Measurements from ENCODE around the gene PDIA4.
"Not testable (repeated sequence)": the region's sequence is repeated elsewhere in the genome, so short reads cannot be mapped to it uniquely, and the experiment has no call there.

PDIA4 gene

DNA sequence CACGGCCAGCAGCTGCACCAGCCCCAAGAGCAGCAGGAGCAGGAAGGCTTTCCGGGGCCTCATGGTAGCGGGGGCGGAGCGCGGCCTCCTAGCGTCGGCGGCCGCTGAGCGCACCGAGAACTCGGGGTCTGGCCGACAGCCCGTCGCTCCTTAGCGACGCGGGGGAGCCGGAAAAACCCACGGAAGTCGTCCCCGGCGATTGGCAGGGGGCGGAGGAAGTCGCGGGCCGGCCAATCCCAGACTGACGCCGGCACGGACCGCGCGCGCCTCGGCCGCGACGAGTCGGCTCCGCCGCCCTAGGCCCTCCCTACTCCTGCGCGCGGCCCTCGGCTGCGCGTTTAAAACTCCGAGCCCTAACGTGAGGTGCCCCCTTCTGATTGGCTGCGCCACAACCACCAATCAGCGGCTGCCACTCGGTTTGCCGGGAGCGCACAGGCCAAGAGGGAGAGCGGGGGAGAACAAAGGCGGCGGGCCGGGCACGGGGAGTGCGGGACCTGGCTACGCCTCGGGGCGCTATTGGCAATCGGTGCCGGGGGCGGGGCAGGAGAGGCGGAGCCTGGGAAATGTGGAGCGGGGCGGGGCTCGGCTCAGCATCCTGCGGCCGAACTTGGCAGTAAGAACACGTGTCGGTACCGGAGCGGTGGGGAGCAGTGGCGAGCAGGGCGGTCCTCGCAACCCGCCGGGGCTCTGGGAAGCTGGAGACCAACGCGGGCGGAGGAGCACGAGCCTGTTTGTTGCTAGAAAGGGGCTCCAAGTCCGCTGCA, at the start of gene PDIA4:
PDIA4 (minus strand) TSS at position 160 of the 764 bp plus-strand sequence; CDS start at position 63, 97 bp downstream.
- DNase-seq: peak; percentile 92 to 100 (median 99)

GRCh38 chr7:149077594-149077993, 49.3 kb upstream of the PDIA4 start:
- no peak for DNase-seq

DNA sequence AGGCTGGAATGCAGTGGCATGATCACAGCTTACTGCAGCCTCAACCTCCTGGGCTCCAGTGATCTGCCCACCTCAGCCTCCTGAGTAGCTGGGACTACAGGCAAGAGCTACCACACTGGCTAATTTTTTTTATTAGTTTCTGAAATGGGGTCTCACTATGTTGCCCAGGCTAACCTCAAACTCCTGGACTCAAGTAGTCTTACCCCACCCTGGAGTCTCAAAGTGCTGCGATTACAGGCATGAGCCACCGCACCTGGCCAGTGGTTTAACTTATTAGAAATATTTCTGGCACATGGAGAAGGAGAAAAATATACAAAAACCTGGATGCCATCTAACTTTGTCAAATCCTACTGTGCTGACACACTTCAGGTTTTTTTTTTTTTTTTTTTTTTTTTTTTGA, 47.0 kb upstream of the PDIA4 start:
- DNase-seq: no peak

- DNase-seq: no peak
These were observed 46.0 kb upstream of the PDIA4 start for GRCh38 chr7:149074116-149074885.

GRCh38 chr7:149072438-149072775, 44.1 kb upstream of the PDIA4 start:
- no peak for DNase-seq

GRCh38 chr7:149071641-149072437, 43.5 kb upstream of the PDIA4 start:
- DNase-seq: no peak

DNA sequence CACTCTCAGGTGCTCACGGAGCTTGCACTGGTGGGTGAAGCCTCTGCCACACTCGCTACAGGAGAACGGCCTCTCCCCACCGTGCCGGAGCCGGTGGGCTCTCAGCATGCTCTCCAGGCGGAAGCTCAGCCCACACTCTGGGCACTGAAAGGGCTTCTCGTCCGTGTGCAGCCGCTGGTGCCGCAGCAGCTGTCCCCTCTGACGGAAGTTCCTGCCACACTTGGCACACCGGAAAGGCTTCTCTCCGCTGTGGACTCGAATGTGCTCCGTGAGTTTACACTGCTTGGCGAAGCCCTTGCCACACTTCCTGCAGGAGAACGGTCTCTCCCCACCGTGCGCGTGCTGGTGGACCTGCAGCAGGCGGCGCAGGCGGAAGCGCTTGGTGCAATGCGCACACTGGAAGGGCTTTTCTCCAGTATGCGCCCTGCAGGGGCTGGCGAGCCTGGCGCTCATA, 42.9 kb upstream of the PDIA4 start:
- DNase-seq: no peak

- no peak for DNase-seq
These were observed 42.2 kb upstream of the PDIA4 start for GRCh38 chr7:149070372-149071125.

DNA sequence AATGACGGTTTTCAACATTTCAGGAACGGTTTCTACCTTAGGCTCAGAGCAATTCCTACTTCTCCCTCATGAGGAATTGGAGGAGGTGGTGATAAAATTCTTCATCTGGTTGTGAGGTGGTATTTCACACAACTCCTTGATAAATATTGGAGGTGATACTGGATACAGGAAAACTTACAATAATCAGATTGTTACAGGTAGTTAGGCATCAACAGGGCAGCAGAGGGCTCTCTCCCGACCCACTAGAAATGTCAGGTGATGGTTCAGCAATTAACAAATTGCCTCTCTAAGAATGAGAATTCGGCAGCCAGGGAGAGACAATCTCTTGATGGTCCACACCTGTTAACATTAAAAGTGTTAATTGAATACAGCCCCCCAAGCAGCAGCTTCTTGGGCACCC, 39.6 kb upstream of the PDIA4 start:
- no peak for DNase-seq

DNA sequence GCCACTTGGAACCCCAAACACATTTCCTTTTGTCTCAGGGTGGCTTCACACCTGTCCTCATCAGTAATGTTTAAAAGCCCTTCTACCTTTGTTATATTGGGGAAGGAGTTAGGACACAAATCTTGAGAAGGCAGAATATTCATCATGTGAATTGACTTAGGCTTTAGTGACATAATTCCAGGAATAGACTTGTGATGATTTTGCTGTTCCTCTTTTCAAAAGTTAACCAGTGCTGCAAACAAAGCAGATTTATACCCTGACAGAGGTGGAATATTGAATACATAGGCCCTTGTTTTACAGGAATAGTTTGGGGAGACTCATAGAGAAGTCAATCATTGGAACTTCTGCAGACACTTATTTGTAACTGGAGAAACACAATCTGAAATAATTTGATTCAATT, 35.2 kb upstream of the PDIA4 start:
- no peak for DNase-seq

DNA sequence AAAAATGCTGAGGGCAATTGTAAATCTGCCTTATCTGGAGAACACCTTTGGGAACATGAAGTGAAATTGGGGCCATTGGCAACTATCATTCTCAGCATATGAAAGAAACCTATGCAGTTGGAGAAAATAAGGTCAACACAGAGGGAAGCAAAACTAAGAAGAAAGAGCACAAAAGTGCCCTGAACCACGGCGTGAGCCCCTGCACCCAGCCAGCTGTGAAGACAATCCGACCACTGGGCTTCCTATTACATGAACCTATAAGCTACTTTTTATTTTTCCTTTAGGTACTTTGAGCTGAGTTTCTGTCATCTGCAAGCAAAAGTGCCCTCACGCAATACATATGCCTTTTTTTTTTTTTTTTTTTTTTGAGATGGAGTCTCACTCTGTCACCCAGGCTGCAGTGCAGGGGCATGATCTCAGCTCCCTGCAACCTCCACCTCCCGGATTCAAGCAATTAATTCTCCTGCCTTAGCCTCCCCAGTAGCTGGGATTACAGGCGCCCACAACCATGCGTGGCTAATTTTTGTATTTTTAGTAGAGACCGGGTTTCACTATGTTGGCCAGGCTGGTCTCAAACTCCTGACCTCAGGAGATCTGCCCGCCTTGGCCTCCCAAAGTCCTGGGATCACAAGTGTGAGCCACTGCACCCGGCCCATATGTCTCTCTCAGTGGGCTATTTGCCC, 34.1 kb upstream of the PDIA4 start:
- not testable (repeated sequence) for DNase-seq

DNA sequence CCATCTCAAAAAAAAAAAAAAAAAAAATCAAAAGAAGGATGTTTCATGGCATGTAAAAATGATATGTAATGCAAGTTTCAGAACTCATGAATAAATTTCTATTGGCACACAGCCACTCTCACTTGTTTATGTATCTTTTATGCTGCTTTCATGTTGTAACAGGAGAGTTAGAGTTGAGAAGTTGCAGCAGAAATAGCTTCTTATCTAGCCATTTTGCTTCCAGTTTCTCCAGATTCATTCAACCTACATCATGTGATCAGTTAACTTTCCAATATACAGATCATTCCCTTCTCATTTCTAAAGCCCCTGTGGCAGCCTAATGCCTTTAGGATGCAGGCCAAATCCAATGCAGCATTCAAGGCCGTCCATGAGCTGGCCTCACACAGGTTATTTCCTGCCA, 31.9 kb upstream of the PDIA4 start:
- no peak for DNase-seq

DNA sequence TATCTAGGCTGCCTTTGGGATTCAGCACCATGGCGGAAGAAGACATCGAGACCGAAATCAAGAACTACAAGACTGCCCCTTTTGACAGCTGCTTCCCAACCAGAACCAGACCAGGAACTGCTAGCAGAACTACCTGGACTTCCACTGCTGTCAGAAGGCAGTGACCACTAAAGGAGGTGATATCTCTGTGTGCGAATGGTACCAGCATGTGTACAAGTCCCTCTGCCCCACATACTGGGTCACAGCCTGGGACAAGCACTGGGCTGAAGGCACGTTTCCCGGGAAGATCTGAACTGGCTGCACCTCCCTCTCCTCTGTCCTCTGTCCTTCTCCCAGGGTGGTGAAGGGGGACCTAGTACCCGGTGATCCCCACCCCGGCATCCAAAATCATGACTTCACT, 25.6 kb upstream of the PDIA4 start:
- DNase-seq: no peak

DNA sequence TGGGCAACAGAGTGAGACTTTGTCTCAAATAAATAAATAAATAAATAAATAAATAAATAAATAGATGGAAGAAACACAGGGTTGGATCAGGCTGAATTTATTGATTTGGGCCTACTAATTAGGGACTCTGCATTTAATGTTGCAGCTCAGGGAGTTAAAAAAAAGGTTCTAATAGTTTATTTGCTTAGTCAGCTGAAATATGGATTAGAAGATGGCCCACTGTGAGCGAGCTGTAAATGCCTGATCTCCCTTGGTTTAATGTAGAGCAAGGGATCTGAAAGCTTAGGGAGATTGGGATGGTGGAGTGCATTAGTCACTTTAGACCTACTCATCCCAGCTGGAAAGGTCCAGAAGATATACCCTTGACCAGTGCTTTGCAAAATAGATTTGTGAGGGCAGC, 25.1 kb upstream of the PDIA4 start:
- no peak for DNase-seq

DNA sequence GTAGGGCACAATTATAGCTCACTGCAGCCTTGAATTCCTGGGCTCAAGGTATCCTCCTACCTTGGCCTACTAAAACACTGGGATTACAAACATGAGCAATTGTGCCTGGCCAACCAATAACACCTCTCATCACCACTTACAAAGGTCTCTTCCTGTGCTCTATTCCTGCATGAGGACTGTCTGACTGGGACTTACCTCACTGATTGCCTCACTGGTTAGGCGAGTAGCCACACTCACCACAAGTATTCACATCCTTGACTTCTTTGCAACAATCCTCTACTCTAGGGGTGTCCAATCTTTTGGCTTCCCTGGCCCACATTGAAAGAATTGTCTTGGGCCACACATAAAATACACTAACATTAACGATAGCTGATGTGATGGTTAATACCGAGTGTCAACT, 22.6 kb upstream of the PDIA4 start:
- DNase-seq: no peak

- DNase-seq: no peak
These were observed 20.5 kb upstream of the PDIA4 start for GRCh38 chr7:149048805-149049204.

DNA sequence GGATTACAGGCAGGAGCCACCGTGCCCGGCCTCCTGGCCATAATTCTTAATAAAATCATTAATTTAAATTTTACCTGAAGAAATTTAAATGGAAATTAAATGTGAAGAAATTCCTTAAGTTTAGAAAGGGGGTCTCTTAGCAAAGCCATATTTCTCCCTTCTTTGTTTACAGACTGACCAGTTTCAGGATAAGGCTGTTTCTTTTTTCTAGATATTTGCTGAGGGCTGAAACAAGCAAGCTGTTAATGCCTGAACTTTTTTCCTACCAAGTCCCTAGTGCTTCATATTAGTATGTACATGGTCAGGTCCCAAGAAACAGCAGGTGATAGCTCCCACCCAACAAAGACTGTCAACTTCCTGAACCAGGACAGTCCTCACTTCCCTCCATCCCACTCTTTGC, 18.1 kb upstream of the PDIA4 start:
- DNase-seq: no peak

GRCh38 chr7:149043936-149044335, 15.6 kb upstream of the PDIA4 start:
- DNase-seq: no peak

GRCh38 chr7:149041350-149041749, 13.0 kb upstream of the PDIA4 start:
- no peak for DNase-seq

DNA sequence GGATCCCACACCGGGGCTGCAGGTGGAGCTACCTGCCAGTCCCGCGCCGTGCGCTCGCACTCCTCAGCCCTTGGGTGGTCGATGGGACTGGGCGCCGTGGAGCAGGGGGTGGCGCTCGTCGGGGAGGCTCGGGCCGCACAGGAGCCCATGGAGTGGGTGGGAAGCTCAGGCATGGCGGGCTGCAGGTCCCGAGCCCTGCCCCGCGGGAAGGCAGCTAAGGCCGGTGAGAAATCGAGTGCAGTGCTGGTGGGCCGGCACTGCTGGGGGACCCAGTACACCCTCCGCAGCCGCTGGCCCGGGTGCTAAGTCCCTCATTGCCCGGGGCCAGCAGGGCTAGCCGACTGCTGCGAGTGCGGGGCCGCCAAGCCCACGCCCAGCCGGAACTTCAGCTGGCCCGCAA, 10.3 kb upstream of the PDIA4 start:
- DNase-seq: not testable (repeated sequence)

DNA sequence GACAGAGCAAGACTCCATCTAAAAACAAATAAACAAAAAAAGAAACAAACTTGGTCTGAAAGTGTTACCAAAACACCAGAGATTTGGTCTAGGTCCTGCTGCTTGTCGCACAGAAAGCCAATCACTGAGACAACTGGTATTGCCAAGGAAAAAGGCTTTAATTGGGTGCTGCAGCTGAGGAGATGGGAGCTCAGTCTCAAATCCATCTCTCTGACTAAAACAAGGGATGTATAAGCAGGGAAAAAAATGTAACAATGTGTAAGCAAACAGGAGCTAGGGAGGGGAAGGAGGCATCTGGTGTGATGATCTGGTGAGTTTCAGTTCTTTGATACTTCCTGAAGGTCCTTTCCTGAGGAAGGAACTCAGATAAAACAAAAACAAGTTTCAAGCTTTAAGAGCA, 8.4 kb upstream of the PDIA4 start:
- no peak for DNase-seq
